CD4-positive, alpha-beta T cell treated with Interleukin-2 at 100 ng/mL for 4 hours (primary cell): Measurements from ENCODE around the gene UROC1.

Experiments
- DNase-seq: peaks from one replicate; pipeline ENCODE4 v3.0.0-alpha.2; 2020; ENCODE audit warnings: low spot score

UROC1 gene

GRCh38 chr3:126517291-126517951, at the start of gene UROC1:
UROC1 (minus strand) TSS chr3:126517773; CDS start chr3:126517719, 54 bp downstream.
- no peak for DNase-seq

GRCh38 chr3:126562737-126563276, 45.2 kb upstream of the UROC1 start:
- DNase-seq: no peak

- no peak for DNase-seq
Observed at GRCh38 chr3:126558336-126559071, 40.9 kb upstream of the UROC1 start, which contains the start of gene C3orf22. C3orf22 (minus strand) TSS chr3:126558932; CDS start chr3:126553390, 5,542 bp downstream.

- no peak for DNase-seq
Observed at GRCh38 chr3:126557761-126558160, 40.2 kb upstream of the UROC1 start.

GRCh38 chr3:126557415-126557745, 39.8 kb upstream of the UROC1 start:
- no peak for DNase-seq

GRCh38 chr3:126556637-126557414, 39.3 kb upstream of the UROC1 start:
- DNase-seq: no peak

- DNase-seq: no peak
Observed at GRCh38 chr3:126555795-126556636, 38.4 kb upstream of the UROC1 start.

- DNase-seq: no peak
Observed at GRCh38 chr3:126554560-126555525, 37.3 kb upstream of the UROC1 start.

GRCh38 chr3:126553284-126554084, 35.9 kb upstream of the UROC1 start:
- no peak for DNase-seq

GRCh38 chr3:126552688-126553283, 35.2 kb upstream of the UROC1 start:
- DNase-seq: no peak

GRCh38 chr3:126551839-126552687, 34.5 kb upstream of the UROC1 start:
- no peak for DNase-seq

GRCh38 chr3:126551121-126551838, 33.7 kb upstream of the UROC1 start:
- no peak for DNase-seq

- no peak for DNase-seq
Observed at GRCh38 chr3:126550488-126551051, 33.0 kb upstream of the UROC1 start.

- no peak for DNase-seq
Observed at GRCh38 chr3:126549861-126550487, 32.4 kb upstream of the UROC1 start.

- no peak for DNase-seq
Observed at GRCh38 chr3:126548556-126549466, 31.2 kb upstream of the UROC1 start.

GRCh38 chr3:126547721-126548120, 30.1 kb upstream of the UROC1 start:
- no peak for DNase-seq
